Smooth muscle cell (in vitro differentiated cells): ENCODE data around the gene SLCO3A1. TPM values are rescaled to one million over a fixed set of nuclear protein-coding genes. Genes with fewer than 3 reads are reported as not detected.

Experiments used
- DNase-seq: peaks from one replicate; lab custom pipeline; 2025; ENCODE audit not compliant: unreplicated experiment; lab: John Stamatoyannopoulos, UW
- H2AFZ ChIP-seq: fragments of 200-600 bp; sonication (generic); 2 replicates; pipeline ENCODE4 v1.6.0; 2016; ENCODE audit warnings: antibody characterized with exemption, low read depth, mild to moderate bottlenecking
- H3F3A ChIP-seq: fragments of 200-600 bp; sonication (generic); 2 replicates; pipeline ENCODE4 v1.6.0; 2017; ENCODE audit warnings: antibody characterized with exemption, low read depth
- H3K27ac ChIP-seq: fragments of 200-600 bp; sonication (generic); 2 replicates; pipeline ENCODE4 v1.5.1; 2016; ENCODE audit warnings: low read depth, mild to moderate bottlenecking
- H3K27me3 ChIP-seq: fragments of 200-600 bp; sonication (generic); 2 replicates; pipeline ENCODE4 v1.6.1; 2016; ENCODE audit warnings: low read depth, mild to moderate bottlenecking
- H3K36me3 ChIP-seq: fragments of 200-600 bp; sonication (generic); 2 replicates; pipeline ENCODE4 v1.5.1; 2016; ENCODE audit warnings: low read depth
- H3K4me1 ChIP-seq: fragments of 200-600 bp; sonication (generic); 2 replicates; pipeline ENCODE4 v1.5.1; 2016; ENCODE audit warnings: low read depth
- H3K4me2 ChIP-seq: fragments of 200-600 bp; sonication (generic); 2 replicates; pipeline ENCODE4 v1.6.0; 2016; ENCODE audit warnings: mild to moderate bottlenecking
- H3K4me3 ChIP-seq: fragments of 200-600 bp; sonication (generic); 2 replicates; pipeline ENCODE4 v1.5.1; 2016; ENCODE audit warnings: mild to moderate bottlenecking
- H3K79me2 ChIP-seq: fragments of 200-600 bp; sonication (generic); 2 replicates; pipeline ENCODE4 v1.6.0; 2016; ENCODE audit warnings: low read depth, mild to moderate bottlenecking
- H3K9ac ChIP-seq: fragments of 200-600 bp; sonication (generic); 2 replicates; pipeline ENCODE4 v1.6.0; 2016; ENCODE audit warnings: low read depth
- H3K9me3 ChIP-seq: fragments of 200-600 bp; sonication (generic); replicated peaks from 2 replicates; pipeline ENCODE4 v1.5.1; 2016; ENCODE audit warnings: low read depth
- H4K20me1 ChIP-seq: fragments of 200-600 bp; sonication (generic); 2 replicates; pipeline ENCODE4 v1.6.0; 2016; ENCODE audit warnings: low read depth
- WGBS: methylation state at CpG from one replicate; pipeline ENCODE4 v1.1.7; 2016; ENCODE audit warnings: low lambda C conversion rate; 5-methylcytosine and 5-hydroxymethylcytosine counted together
- polyA plus RNA-seq: library from polyadenylated mRNA; unstranded; fragments of >200 nt; fragmentation: Nextera tagmentation; extraction: Ambion mirVana; gene quantifications from 2 replicates; pipeline ENCODE4 v1.2.1, GENCODE V29; 2016
- total RNA-seq: library from RNA; depleted of rRNA; stranded (reverse); fragments of >200 nt; gene quantifications from 2 replicates; pipeline ENCODE4 v1.2.3, GENCODE V29; 2014
- TF ChIP-seq, protein P1 (sequence below): fragments of 200-600 bp; sonication (generic); IDR thresholded peaks from 2 replicates; pipeline ENCODE4 v1.5.1; 2017; ENCODE audit warnings: borderline replicate concordance, mild to moderate bottlenecking, antibody characterized with exemption; ENCODE audit not compliant: insufficient read depth, poor library complexity, severe bottlenecking

Gene SLCO3A1
- total and polyA plus RNA-seq, 2 experiments from 2014 or later = 1.3 to 12.6 TPM

DNA sequence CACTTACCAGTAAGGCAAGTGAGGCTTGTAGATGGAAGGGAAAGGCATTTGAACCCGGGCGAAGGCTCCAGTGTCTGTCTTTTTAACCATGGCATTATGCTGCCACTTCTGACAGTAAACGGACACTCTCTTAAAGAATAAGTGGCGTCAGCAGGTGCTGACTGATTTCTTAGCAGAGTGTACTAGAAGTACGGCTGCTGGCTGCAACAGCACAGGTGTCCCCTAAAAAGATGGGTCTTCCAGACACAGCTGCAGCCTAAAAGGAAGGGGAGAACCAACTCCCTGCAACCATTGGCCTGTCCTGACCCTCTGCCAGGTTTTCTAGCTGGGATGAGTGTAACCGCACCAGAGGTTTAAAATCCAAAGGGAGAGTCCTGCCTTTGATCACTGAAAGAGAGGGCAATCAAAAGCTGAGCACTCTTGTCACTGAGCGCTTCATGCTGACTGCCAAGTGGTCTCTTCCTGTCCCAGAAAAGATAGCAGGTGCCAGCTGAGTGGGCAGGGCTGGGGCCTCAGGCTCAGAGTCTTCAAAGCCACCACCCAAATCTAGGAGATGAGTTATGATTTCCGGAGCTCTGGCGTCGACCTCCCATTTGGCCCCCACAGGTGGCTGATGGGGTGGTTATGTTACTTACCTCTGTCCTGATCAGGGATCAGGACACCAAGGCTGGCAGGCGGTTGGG lies 255.8 kb downstream of the SLCO3A1 start:
- TF ChIP-seq, protein P1, sequence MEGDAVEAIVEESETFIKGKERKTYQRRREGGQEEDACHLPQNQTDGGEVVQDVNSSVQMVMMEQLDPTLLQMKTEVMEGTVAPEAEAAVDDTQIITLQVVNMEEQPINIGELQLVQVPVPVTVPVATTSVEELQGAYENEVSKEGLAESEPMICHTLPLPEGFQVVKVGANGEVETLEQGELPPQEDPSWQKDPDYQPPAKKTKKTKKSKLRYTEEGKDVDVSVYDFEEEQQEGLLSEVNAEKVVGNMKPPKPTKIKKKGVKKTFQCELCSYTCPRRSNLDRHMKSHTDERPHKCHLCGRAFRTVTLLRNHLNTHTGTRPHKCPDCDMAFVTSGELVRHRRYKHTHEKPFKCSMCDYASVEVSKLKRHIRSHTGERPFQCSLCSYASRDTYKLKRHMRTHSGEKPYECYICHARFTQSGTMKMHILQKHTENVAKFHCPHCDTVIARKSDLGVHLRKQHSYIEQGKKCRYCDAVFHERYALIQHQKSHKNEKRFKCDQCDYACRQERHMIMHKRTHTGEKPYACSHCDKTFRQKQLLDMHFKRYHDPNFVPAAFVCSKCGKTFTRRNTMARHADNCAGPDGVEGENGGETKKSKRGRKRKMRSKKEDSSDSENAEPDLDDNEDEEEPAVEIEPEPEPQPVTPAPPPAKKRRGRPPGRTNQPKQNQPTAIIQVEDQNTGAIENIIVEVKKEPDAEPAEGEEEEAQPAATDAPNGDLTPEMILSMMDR = no peak
- H3K9me3 ChIP-seq = no peaks in the 10 kb centered on the region
- H2AFZ ChIP-seq = no peak overlapping the region
- H3K4me2 ChIP-seq = no peak overlapping the region
- DNase-seq = no peak
- no peaks in the 10 kb centered on the region for H3F3A ChIP-seq
- H3K4me3 ChIP-seq = no peak overlapping the region
- WGBS = 93% methylated on average over 11 of the region's 11 CpGs
- no peaks in the 10 kb centered on the region for H3K27me3 ChIP-seq
- H3K9ac ChIP-seq = no peak overlapping the region
- no peaks in the 10 kb centered on the region for H3K4me1 ChIP-seq
- H4K20me1 ChIP-seq = no peaks in the 10 kb centered on the region
- no peaks in the 10 kb centered on the region for H3K36me3 ChIP-seq
- no peak overlapping the region for H3K27ac ChIP-seq
- no peaks in the 10 kb centered on the region for H3K79me2 ChIP-seq

DNA sequence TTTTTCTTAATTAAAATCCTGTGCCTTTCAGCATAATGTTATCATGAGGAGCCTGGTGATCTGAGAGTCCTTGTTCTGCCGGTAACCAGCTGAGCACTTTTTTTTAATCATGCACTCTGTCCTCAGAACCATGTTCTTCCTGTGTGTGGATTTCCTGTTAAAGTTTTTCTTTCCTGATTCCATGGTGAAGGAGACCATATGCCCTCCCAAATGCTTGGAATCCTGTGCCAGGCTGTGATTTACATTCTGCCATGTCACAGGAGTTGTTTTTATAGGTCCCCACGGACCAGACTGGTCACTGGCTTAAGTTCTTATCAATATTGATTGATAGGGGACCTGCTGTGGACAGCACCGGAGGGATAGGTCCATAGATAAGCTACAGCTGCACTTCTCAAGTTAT lies 257.8 kb downstream of the SLCO3A1 start:
- no peak overlapping the region for H3K4me3 ChIP-seq
- H3K4me2 ChIP-seq = no peak overlapping the region
- no peaks in the 10 kb centered on the region for H3K36me3 ChIP-seq
- H3K27ac ChIP-seq = no peak overlapping the region
- no peak overlapping the region for H3K9ac ChIP-seq
- no peak for DNase-seq
- TF ChIP-seq, protein P1 = no peak
- H3K79me2 ChIP-seq = no peaks in the 10 kb centered on the region
- H2AFZ ChIP-seq = no peak overlapping the region
- H3K4me1 ChIP-seq = peaks cover 3% of the 10 kb centered on the region
- H3K27me3 ChIP-seq = no peaks in the 10 kb centered on the region
- 21% methylated on average over 3 of the region's 3 CpGs for WGBS
- H3K9me3 ChIP-seq = no peaks in the 10 kb centered on the region
- no peaks in the 10 kb centered on the region for H3F3A ChIP-seq
- no peaks in the 10 kb centered on the region for H4K20me1 ChIP-seq

DNA sequence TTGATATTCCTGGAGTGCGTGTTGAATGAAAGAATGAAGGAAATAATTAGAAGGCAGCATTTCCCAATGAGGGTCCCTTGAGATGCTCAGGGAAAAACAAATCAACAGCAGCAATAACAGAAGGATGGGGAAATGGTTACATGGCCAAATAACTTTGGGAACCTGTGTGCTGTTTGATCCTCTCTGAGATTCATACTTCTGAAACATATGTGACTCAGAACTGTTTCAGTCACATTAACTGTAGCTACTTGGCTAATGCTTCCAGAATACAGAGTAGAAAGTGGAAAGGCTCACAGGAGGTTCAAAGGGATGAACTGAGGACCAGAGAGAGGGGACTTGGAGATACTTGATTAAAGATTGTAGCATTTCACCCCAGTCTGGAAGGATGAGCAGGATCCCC lies 258.2 kb downstream of the SLCO3A1 start:
- no peaks in the 10 kb centered on the region for H3K27me3 ChIP-seq
- TF ChIP-seq, protein P1 = no peak
- H2AFZ ChIP-seq = no peak overlapping the region
- DNase-seq = no peak
- no peaks in the 10 kb centered on the region for H3K36me3 ChIP-seq
- H4K20me1 ChIP-seq = no peaks in the 10 kb centered on the region
- peaks cover 6% of the 10 kb centered on the region for H3K4me1 ChIP-seq
- H3K27ac ChIP-seq = no peak overlapping the region
- no peak overlapping the region for H3K4me2 ChIP-seq
- no peaks in the 10 kb centered on the region for H3K9me3 ChIP-seq
- H3K79me2 ChIP-seq = no peaks in the 10 kb centered on the region
- H3F3A ChIP-seq = no peaks in the 10 kb centered on the region
- WGBS = 94% methylated on average over 1 of the region's 1 CpG
- no peak overlapping the region for H3K4me3 ChIP-seq
- no peak overlapping the region for H3K9ac ChIP-seq

DNA sequence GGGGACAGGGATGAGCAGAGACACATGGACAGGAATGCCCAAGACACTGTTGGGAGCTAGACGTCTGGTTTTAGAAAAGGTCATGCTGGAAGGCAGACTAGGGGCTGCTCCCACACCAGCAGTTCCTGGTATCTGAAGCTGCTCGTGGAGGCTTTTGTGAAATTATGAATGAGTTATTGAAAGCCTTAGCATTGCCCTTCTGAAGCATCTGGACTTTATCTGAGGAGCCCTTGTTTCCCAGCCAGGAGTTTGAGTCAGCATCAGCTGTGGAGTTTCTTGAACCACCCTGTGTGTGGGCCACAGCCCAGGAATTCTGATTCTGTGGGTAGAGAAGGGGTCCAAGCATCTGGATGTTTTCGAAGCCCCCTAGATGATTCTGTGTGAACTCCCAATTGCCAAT lies 258.7 kb downstream of the SLCO3A1 start:
- no peaks in the 10 kb centered on the region for H3K9me3 ChIP-seq
- H3K27ac ChIP-seq = no peak overlapping the region
- H3F3A ChIP-seq = no peaks in the 10 kb centered on the region
- no peaks in the 10 kb centered on the region for H3K79me2 ChIP-seq
- no peak for DNase-seq
- H3K36me3 ChIP-seq = no peaks in the 10 kb centered on the region
- no peak overlapping the region for H2AFZ ChIP-seq
- H3K9ac ChIP-seq = no peak overlapping the region
- peaks cover 9% of the 10 kb centered on the region for H3K4me1 ChIP-seq
- no peak overlapping the region for H3K4me3 ChIP-seq
- H3K4me2 ChIP-seq = no peak overlapping the region
- H4K20me1 ChIP-seq = no peaks in the 10 kb centered on the region
- TF ChIP-seq, protein P1 = no peak
- WGBS = 52% methylated on average over 3 of the region's 3 CpGs
- H3K27me3 ChIP-seq = no peaks in the 10 kb centered on the region
